ENCODE results near the gene TFEB.

- no peak for TF ChIP-seq CTCF (IDR thresholded peaks at IDR 0.05)
- no peak for TF ChIP-seq POLR2A (IDR thresholded peaks at IDR 0.05)
These were observed 43.9 kb upstream of the TFEB start for GRCh38 chr6:41779336-41779735.
